ENCODE data around the gene G6PC3.
A peak's percentile ranks its signal among the peaks of the same experiment; 100 is the strongest.
"Not testable (repeated sequence)": the region's sequence is repeated elsewhere in the genome, so short reads cannot be mapped to it uniquely, and the experiment has no call there.

Gene G6PC3

DNA sequence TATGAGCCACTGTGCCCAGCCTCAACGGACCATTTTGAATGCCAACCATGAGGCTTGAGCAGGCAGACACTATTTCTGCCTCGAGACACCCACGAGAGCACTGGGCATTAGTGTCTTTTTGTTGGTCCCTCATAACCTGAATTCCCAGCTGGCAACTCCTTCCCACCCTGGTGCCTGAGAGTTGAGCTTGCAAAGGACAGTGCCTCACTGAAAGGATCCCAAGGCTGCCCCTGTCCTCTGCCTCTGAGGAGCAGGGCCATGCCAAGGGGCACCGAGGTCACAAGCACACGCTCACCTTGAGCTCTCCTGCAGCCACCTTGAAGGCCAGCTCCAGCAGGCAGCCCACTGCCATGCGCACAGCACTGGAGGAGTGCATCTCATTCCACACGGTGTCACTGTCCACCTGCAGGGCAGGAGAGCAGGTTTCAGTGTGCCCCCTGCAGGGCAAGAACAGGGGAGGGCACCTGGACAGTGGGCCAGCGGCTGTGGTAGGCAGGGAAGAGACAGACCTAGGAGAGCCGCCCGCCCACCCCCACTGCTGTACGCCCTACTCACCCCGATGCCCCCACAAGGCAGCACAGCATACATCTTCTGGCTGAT, 12.8 kb downstream of the G6PC3 start:
- no peak for DNase-seq (ENCODE audit: low read depth in 2 of 2)

GRCh38 chr17:44084131-44084538, 13.6 kb downstream of the G6PC3 start:
- DNase-seq (ENCODE audit: low read depth in 2 of 2), result peak; percentile 14 to 21

GRCh38 chr17:44084921-44085320, 14.4 kb downstream of the G6PC3 start:
- no peak for DNase-seq (ENCODE audit: low read depth in 2 of 2)

DNA sequence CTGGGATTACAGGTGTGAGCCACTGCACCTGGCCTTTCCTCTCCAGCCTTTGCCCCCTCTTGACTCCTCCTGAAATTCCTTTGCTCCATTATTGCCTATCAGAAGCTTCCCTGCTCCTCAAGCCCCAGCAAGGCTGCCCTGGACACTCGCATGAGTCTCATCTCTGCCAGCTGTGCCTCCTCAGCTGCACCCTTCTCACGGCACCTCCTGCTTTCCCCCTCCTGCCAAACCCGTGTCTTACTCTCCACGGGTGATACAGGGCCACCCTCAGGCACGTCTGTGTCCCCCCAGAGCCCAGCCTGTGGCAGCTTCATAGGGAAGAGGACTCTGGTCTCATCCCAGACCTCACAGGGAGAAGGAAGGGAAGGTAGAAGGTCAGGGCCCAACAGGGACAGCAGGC, 15.4 kb downstream of the G6PC3 start:
- no peak for DNase-seq (ENCODE audit: low read depth in 2 of 2)

DNA sequence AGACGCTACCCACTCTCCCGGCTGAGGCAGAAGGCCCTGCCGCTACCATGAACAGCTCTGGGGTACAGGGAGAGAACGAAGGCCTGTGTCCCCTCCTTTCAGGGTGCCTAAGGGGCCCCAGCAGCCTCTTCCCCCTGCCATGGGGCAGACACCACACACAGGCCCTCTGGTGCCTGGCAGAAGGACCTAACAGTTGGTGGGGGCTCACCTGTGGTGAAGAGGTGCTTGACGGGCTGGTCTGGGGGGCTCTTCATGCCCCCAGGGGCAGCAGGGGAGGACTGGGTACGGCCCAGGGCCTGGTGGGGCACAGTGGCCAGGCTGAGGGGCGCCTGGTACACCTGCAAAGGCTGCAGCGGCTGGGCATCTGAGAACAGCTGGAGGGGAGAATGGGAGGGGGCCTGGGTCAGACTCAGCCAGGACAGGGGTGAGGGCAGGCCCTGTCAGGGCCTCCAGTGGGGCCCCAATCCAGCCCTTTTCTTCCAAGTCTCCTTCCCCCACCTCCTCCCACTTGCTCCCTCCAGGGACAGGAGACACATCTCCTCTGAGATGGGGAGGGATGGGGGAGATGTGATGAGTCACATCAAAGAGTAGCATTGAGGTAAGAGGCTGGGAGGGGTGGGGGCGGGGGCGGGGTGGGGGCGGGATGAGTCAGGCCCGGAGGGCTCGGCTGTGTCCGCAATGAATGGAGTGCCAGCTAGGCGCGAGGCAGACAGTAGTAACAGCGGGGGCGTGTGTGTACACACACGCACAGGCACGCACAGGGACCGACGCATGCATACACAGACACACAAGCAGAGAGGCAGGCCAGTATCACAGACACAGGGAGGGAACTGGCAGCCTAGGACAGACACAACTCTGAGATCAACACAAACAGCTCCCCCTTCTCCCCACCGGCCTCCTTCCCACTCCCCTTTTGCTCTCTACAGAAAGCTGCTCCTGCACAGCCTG, 16.1 kb downstream of the G6PC3 start:
- peak; percentile 48 to 54 for DNase-seq (ENCODE audit: low read depth in 2 of 2)

DNA sequence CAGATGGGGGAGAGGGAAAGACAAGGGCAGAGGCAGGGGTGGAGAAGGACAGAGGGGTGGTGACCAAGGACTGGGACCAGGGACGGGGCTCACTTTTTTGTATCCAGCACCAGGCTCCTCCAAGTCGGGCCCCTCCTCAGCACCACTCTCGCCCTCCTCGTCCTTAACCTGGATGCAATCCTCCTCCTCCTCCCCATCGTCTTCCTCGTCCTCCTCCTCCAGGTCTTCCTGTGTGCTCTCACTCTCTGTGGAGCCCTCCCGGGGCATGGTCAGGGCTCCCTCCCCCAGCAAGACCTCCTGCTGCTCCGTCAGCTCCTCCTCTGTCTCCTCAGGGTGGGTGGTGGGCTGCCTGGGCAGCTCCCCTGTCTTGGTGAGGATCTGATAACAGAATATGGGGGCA, 16.8 kb downstream of the G6PC3 start:
- no peak for DNase-seq (ENCODE audit: low read depth in 2 of 2)

GRCh38 chr17:44088254-44088653, 17.7 kb downstream of the G6PC3 start:
- no peak for DNase-seq (ENCODE audit: low read depth in 2 of 2)

DNA sequence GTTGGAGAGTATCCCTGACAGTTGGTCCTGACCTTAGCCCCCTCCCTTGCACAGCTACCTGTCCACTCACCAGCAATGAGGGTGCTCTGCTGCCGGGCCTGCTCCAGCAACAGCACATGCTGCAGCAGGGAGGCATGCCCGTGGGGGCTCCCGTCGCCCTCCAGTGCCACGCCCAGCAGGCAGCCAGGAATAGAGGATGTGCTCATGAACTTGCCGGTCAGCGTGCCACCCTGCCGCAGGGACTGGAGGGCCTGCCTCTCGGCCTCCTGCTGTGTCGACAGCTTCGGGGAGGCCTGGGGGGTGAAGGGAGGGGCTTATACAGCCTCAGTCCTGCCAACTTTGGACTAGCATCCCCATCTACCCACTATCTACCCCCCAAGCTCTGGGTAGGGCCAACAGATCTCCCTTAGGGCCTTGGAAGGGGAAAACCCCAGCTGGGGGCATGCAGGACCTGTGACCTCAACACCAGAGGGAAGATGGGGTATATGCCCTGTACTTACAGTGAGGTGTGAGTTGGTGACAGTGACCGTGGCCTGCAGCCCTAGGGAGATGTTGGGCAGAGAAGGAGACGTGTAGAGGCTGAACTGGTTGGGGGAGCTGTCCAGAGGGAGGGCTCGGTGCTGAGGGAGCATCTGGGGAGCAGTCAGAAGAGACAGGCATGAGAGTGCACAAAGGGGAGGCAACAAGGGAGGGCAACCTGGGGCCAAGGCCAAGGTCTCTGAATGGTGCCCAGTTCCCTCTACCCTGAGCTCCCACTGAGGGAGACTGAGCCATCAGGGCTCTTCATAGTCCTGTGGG, 20.9 kb downstream of the G6PC3 start:
- DNase-seq (ENCODE audit: low read depth in 2 of 2), result no peak

- no peak for DNase-seq (ENCODE audit: low read depth in 2 of 2)
These were observed 21.5 kb downstream of the G6PC3 start for GRCh38 chr17:44092051-44092450.

GRCh38 chr17:44093231-44093900, 22.8 kb downstream of the G6PC3 start:
- no peak for DNase-seq (ENCODE audit: low read depth in 2 of 2)

DNA sequence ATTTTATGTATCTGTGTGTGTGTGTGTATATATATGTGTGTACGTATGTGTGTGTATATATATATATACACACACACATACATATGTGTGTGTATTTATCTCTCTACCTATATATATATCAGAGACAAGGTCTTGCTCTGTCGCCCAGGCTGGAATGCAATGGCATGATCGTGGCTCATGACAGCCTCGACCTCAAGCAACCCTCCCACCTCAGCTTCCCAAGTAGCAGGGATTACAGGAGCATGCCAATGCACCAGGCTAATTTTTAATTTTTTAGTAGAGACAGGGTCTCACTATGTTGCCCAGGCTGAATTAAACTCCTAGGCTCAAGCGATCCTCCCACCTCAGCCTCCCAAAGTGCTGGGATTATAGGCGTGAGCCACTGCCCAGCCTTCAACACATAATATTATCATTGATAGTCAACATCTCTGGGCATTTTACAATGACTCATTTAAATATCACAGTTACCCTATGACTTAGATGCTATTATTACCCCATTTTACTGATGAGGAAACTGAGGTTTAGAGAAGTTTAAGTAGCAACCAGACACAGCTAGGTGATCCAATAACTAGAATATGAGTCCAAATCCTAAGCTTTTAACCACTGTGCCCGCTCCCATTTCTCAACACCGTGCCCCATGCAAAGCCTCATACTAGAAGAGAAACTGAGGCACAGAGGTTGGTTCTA, 24.3 kb downstream of the G6PC3 start:
- DNase-seq (ENCODE audit: low read depth in 2 of 2), result no peak

GRCh38 chr17:44095388-44095646, 24.8 kb downstream of the G6PC3 start:
- no peak for DNase-seq (ENCODE audit: low read depth in 2 of 2)

DNA sequence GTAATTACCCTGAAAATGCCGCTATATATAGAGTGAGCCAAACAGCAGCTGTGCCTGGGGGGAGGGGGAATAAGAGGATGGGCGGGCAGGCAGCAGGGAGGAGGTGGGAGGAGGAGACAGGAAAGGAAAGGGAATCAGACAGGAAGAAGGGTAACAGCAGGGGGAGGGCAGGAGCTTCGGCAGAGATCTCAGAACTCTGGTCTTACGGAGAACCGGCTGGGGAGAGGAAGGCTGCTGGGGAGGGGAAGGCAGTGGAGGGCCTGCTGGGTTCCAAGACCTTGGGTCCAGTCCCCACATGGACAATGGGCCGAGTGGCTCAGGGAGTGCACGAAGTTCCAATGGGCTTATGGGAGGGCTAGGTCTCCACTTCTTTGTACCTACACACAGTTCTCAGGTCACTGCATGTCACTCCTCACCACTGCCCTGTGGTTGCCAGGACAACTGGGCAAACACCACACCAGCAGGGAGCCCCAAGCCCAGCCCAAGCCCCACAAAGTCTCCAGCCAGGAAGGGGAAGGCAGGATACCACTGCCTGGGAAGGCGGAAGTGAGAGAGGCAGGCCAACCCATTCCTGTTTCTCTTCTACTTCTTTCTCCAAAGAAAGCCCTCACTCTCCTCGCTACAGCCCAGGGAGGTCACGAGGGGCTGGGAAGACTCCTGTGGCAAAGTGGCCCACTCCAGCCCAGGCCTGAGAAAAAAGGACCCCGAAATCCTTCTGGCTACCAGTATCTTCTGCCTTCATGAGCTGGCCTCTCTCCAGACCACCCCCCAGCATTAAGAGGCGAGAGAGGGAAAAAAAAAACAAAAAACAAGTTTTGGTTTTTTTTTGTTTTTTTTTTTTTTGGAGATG, 25.3 kb downstream of the G6PC3 start:
- no peak for DNase-seq (ENCODE audit: low read depth in 2 of 2)

DNA sequence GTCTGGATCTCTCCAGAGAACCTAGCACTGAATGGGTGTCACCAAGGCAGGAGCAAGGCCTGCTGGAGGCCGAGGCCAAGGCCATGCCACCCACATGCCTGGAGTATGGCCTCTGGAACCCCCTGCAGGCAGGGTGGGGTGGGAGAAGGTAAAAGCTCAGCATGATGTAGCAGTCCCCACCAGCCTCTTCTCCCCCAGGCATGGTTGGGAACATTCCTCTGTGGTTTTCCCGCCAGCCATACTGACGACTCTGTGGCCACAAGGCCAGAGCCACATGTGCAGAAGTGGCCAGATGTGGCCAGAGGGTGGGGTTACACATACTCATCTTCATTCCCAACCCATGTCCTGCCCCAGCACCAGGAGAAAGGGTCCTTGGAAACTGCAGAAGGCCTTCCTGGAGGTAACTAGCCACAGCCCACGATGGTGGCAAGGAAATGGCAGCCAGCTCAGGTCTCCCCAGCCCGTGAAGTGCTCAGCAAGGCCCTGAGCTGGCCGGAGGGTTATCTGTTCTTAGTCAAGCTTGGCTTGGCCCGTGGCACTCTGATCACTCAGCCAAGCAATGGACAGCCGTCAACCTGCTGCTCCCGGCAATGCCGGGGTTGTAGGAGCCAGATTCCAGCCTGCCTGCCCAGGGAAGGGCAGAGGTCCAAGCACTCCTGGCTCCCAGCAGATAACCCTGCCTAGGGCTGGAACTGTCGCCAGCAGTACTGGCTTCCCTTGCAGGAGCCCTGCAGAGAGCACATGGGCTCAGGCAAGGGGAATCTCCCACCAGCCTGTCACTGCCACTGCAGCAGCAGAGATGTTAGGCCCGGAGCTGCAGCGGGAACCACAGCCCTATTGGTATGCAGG, 26.8 kb downstream of the G6PC3 start:
- DNase-seq (ENCODE audit: low read depth in 2 of 2), result no peak

DNA sequence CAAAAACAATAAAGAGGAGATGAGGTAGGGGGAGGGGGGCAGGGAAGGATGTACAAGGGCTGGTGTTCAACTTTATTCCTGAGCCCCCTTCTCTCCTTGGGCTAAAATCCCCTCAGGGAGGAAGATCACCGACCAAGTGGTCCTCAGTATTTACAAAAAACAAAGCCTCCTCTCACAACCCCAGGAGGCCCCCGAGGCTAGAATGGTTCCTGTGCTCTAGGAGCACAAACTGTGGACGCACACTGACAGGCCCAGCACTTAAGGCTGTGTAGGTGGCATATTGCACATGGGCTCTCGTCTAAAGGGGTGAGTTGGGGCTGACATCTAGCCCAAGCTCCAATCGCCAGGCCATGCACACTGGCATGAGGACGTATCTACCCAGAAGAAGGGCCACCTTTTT, 31.3 kb downstream of the G6PC3 start:
- not testable (repeated sequence) for DNase-seq (ENCODE audit: low read depth in 2 of 2)

DNA sequence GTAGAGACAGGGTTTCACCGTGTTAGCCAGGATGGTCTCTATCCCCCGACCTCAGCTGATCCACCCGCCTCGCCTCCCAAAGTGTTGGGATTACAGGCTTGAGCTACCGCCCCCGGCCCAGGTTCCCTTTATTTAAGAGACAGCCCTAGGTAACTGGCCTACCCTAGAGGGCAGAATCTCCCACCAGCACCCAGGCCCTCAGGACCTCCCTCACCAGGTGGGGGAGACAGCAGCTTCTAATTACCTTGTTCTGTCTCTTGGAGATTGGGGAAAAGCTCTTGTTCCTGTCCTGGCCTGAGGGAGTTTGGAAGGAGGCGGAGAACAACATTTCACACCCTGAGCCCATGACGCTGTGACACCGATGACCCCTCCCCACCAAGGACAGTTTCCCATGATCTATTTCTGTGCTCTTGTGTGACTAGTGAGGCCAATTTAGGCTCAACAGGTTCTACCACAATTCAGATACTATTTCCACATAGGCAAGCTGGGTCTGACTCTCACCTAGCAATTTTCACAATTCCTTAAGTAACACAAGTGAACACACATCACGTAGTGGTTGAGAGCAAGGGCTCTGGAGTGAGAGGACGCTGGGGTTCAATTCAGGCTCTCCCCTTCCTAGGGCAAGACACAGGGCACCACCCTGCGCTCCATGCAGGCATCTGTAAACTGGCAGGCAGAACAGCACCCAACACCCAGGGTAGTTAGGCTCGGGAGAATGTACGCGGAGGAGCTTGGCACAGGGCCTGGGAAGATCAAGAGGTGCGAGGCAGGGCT, 32.5 kb downstream of the G6PC3 start:
- DNase-seq (ENCODE audit: low read depth in 2 of 2), result no peak

DNA sequence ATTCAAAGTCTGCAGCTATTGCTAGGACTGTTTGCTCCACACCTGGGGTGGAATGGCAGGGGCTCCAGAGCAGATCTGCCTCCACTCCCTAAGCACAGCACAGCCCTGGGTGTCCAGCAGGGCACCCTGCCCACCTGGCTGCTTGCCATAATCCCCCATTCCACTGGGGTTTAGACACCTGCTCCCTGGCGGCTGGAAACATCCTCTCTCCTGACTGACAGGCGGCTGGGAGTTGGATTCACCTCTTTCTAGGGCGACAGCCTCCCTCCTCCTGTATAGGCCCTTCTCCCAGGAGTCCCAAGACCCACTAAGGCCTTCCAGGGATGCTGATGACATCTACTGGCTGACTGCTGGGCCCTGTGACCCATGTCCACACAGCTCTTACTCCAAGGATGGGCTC, 34.9 kb downstream of the G6PC3 start:
- DNase-seq (ENCODE audit: low read depth in 2 of 2), result no peak

GRCh38 chr17:44105941-44106340, 35.4 kb downstream of the G6PC3 start:
- DNase-seq (ENCODE audit: low read depth in 2 of 2), result no peak

DNA sequence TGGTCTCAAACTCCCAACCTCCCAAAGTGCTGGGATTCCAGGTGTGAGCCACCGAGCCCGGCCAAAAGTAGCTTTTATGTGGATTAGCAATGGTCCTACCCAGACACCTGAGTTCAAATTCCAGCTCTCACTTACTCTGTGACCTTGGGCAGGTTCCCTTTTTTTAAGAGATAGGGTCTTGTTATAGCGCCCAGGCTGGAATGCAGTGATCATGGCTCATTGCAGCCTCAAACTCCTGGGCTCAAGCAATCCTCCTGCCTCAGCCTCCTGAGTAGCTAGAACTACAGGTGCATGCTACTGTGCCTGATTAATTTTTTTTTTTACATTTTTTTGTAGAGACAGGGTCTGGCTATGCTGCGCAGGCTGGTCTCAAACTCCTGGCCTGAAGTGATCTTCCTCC, 36.3 kb downstream of the G6PC3 start:
- no peak for DNase-seq (ENCODE audit: low read depth in 2 of 2)

All from stimulated activated CD4-positive, alpha-beta T cell treated with anti-CD3 and anti-CD28 coated beads, Interleukin-15, amount 100 ng/mL, for 48 hours (primary cell).